Esophagus (tissue), 2 donors: ENCODE results near the gene GNA14. TPM values are rescaled to one million over a fixed set of nuclear protein-coding genes. Genes with fewer than 3 reads are reported as not detected.

Experiments used
- H3K27ac ChIP-seq, 2 donors: one replicate each; pipeline ENCODE4 v1.5.1; 2013; ENCODE audit warnings: low read depth in 2 of 2, mild to moderate bottlenecking in 2 of 2, inconsistent platforms in 1 of 2, low read length in 1 of 2, moderate library complexity in 1 of 2
- H3K27me3 ChIP-seq, 2 donors: one replicate each; pipeline ENCODE4 v1.6.1; 2013; ENCODE audit warnings: low read length in 2 of 2, control low read depth in 1 of 2, mild to moderate bottlenecking in 1 of 2; ENCODE audit not compliant: insufficient read depth in 2 of 2, control insufficient read depth in 1 of 2
- H3K36me3 ChIP-seq, 2 donors: one replicate each; pipeline ENCODE4 v1.6.1; 2013; ENCODE audit warnings: low read length in 1 of 2; ENCODE audit not compliant: control insufficient read depth in 2 of 2, insufficient read depth in 2 of 2
- H3K4me1 ChIP-seq, 2 donors: one replicate each; pipeline ENCODE4 v1.6.1; 2013; ENCODE audit warnings: low read length in 1 of 2; ENCODE audit not compliant: control insufficient read depth in 2 of 2, insufficient read depth in 2 of 2
- H3K4me3 ChIP-seq, 2 donors: one replicate each; pipeline ENCODE4 v1.5.1; 2013; ENCODE audit warnings: low read length in 2 of 2, mild to moderate bottlenecking in 2 of 2, low read depth in 1 of 2, moderate library complexity in 1 of 2
- H3K9me3 ChIP-seq, 2 donors: one replicate each; pipeline ENCODE4 v1.6.1; 2013; ENCODE audit warnings: mild to moderate bottlenecking in 2 of 2, low read depth in 1 of 2, low read length in 1 of 2, moderate library complexity in 1 of 2; ENCODE audit not compliant: control insufficient read depth in 2 of 2, insufficient read depth in 1 of 2
- WGBS, 2 donors: extraction: QIAGEN DNeasy Blood & Tissue Kit; methylation state at CpG; one replicate each; pipeline ENCODE4 v1.1.7; 2013; 5-methylcytosine and 5-hydroxymethylcytosine counted together
- polyA plus RNA-seq, 2 donors: library from polyadenylated mRNA; stranded (reverse); fragments of 200-250 nt; gene quantifications; one replicate each; pipeline ENCODE4 v1.2.3, GENCODE V29; 2013
- donor health status: healthy with polysubstance abuse.
- donor health status: Bipolar disorder and iron deficiency.

GNA14 gene
- polyA plus RNA-seq, 2 donors, result 0.94 to 1.9 TPM

DNA sequence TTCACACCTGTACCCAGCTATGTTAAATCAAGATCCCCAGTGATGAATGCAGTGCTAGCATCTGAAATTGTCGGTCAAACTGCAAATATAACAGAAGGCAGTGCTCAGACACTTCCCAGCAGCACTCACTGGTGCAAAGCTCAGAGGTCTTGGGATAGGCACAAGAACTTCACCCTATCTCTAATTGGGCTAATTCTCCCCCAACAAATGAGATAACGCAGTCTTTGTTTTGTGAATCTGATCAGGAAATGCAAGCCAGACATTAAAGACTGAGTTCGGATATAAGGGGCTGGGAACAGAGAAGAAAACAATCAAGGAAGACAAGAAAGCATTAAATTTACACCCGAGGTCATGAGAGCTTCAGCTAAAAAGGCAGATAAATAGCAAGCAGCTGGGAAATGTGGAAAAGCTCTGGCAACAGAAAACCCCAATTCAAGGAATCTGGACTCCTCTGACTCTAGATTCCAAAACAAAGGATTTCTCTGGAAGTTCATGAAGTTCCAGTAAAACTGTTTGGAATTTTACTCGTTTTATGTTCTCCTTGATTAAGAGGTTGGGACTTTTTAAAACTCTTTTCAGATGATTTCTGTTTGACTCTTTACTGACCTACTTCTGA lies 65.1 kb downstream of the GNA14 start:
- H3K4me1 ChIP-seq, result no peaks in the 10 kb centered on the region
- H3K27ac ChIP-seq, result no peak overlapping the region
- no peaks in the 10 kb centered on the region for H3K9me3 ChIP-seq
- H3K27me3 ChIP-seq, result no peaks in the 10 kb centered on the region
- H3K36me3 ChIP-seq, result no peaks in the 10 kb centered on the region
- WGBS, 2 donors, result 39 to 42% methylated on average over 5 of the region's 5 CpGs
- no peak overlapping the region for H3K4me3 ChIP-seq

DNA sequence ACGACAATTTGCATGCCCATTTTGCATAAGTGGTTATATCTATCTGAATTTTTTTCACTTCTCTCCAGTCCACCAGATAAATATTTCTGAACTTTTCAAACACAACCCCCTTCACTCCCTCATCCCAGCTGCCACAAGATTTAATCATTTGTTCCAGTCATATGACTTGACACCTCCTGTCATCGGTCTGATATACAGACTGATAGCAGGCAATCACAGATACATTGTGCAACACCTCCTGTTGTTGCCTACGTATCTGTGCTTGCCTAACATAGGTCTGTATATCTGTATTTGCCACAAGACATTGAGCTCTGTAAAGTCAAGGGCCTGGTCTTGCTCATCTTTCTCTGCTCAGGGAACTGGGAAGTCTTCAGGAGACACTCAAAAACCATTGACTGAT lies 65.6 kb downstream of the GNA14 start:
- 78 to 83% methylated on average over 3 of the region's 3 CpGs for whole genome bisulfite sequencing, 2 donors
- Histone ChIP-seq H3K36me3 (no peaks in the 10 kb centered on the region), H3K27ac (no peak overlapping the region)

DNA sequence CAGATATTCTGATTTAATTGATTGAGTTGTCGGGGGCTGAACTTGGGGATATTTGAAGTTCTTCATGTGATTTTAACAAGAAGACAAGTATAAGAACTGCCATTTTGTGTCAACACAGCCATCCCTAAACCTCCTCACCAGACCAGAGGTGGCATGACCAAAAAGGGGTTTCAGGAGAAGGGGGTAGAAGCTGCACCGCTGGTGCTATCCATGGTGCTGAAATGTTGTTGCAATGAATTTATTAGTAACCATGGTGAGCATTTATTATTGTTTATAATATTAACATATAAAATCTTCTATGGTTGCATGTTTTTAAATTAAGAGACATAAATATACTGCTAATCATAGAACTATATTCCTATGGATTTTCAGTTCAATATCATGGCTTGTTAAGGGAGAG lies 72.3 kb downstream of the GNA14 start:
- Histone ChIP-seq H3K4me3 (no peak overlapping the region), H3K27me3 (no peaks in the 10 kb centered on the region), H3K4me1 (no peaks in the 10 kb centered on the region), H3K9me3 (no peaks in the 10 kb centered on the region), H3K36me3 (no peaks in the 10 kb centered on the region), H3K27ac (no peak overlapping the region)
- 56 to 57% methylated on average over 2 of the region's 2 CpGs for WGBS, 2 donors

More for the DNA sequence above, 65.6 kb downstream of the GNA14 start:
- Histone ChIP-seq H3K9me3 (no peaks in the 10 kb centered on the region), H3K4me3 (no peak overlapping the region), H3K4me1 (no peaks in the 10 kb centered on the region), H3K27me3 (no peaks in the 10 kb centered on the region)

DNA sequence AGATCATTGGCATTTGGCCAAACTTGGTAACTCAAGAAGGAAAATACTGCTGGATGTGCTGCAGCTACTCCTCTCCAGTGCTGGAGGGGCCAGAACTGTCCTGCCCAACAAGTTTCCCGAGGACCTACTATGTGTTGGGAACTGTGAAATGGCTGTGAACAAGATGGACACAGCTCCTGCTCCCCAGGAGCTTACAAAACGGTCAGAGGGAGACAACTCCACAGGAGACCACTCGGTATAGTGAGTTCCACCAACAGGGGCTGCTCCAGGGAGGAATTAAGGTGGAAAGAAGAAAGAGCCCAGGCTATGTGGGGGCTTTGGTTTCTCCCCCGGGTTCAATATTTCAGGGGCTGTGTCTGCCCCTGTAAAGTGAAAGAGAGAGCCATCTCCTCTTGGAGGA lies 78.8 kb downstream of the GNA14 start:
- H3K4me3 ChIP-seq, result no peak overlapping the region
- H3K9me3 ChIP-seq, result no peaks in the 10 kb centered on the region
- H3K27ac ChIP-seq, result no peak overlapping the region
- H3K4me1 ChIP-seq, result no peaks in the 10 kb centered on the region
- 61 to 69% methylated on average over 4 of the region's 4 CpGs for WGBS, 2 donors
- H3K36me3 ChIP-seq, result no peaks in the 10 kb centered on the region
- H3K27me3 ChIP-seq, result no peaks in the 10 kb centered on the region

DNA sequence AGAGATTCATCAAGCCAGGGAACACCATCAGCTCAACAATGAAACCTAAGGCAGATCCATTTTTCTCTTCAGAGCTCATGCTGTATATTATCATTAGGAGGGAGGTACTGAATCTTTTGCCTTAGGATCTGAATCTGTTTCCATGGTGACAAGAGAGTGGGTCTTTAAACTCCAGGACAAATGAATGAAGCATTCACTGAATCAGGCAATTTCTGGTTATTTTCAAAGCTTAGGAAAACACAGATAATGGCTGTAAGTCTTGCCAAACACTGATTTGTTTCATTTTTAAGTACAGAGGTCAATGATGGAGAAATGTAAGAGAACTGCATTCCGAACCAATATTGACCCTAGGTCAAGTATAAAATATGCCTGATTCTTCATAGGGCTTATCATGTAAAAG lies 84.9 kb downstream of the GNA14 start:
- no peak overlapping the region for H3K4me3 ChIP-seq
- H3K27me3 ChIP-seq, result no peaks in the 10 kb centered on the region
- H3K4me1 ChIP-seq, result no peaks in the 10 kb centered on the region
- H3K27ac ChIP-seq, result no peak overlapping the region
- 38 to 46% methylated on average over 1 of the region's 1 CpG for WGBS, 2 donors
- H3K9me3 ChIP-seq, result no peaks in the 10 kb centered on the region
- no peaks in the 10 kb centered on the region for H3K36me3 ChIP-seq

DNA sequence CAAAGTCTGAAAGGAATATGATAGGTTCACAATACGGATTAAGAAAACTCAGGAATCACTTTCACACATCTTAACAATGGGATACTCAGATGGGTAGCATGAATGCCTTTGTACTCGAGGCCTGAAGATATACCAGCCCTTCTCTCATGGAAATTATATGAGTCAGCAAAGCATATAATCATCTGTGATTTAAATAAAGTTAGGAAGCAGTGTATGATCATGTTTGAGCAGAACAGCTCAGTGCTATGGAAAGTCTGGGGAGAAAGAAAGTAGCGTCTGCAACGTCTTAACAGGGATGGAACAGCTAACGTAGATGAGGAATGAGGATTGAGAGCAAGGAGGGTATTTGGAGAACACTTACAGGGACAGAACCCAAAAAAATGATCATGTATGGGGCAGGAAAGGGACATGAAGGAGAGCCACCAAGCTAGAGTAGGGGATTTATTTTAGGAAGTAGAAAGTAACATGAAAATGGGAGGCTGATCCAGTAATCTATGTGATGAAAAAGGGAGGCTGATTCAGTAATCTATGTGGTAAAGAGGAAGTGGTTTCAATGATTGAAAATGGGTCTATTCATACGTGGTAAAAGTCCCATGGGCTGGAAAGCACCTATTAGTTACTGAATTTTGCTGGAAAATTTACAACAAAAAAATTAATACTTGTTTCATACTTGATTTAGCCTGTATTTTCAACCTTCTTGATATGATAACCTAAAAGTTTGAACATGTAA lies 85.9 kb downstream of the GNA14 start:
- 73 to 75% methylated on average over 6 of the region's 6 CpGs for WGBS, 2 donors
- no peaks in the 10 kb centered on the region for H3K36me3 ChIP-seq
- H3K4me1 ChIP-seq, result no peaks in the 10 kb centered on the region
- H3K4me3 ChIP-seq, result no peak overlapping the region
- H3K9me3 ChIP-seq, result no peaks in the 10 kb centered on the region
- no peak overlapping the region for H3K27ac ChIP-seq
- H3K27me3 ChIP-seq, result no peaks in the 10 kb centered on the region

DNA sequence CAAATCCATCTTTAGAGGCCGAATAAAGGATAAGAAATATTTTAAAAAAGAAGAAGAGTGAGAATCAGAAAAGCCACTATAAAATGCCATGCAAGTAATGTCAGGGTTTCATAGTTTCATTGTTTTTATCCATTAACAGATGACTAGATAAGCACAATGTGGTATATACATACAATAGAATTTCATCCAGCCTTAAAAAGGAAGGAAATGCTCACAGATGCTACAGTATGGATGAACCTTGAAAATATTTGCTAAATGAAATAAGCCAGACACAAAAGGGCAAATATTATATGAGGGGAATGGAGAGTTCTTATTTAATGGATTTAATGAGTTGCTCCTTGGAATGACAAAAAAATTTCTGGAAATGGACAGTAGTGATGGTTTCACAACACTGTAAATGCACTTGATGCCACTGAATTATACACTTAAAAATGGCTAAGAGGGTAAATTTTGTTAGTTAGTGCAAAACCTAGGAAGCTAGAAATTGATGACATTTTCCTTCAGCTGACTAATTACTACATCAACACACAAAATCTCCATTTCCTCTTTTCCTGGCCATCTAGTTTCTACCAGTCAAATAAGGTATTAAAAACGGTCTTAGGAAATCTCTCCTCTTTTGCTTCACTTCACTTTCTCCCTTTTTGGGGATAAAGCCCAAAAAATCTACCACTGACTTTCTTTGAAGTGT lies 86.6 kb downstream of the GNA14 start:
- 68% methylated on average over 2 of the region's 2 CpGs for WGBS, 2 donors
- H3K36me3 ChIP-seq, result no peaks in the 10 kb centered on the region

DNA sequence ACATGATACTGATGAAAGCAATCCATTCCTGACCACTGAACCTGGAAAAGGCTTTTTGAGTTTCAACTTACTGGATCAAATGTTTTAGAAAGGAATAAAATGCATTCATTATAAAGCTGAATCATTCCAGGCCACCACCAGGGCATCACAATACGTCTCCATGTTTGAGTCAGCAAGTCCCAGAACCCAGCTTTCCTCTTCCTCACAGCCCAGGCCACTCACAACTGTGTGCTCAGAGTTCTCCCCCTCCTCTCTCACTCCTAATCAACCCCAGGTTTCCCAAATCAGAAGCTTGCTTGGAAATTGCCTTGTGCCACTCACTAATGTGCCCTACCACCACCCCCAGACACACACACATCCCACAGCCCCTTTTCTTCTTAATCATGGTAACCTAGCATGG lies 91.7 kb downstream of the GNA14 start:
- Histone ChIP-seq H3K4me3 (no peak overlapping the region), H3K4me1 (no peaks in the 10 kb centered on the region), H3K9me3 (no peaks in the 10 kb centered on the region), H3K36me3 (no peaks in the 10 kb centered on the region), H3K27me3 (no peaks in the 10 kb centered on the region), H3K27ac (no peak overlapping the region)
- 59 to 71% methylated on average over 1 of the region's 1 CpG for WGBS, 2 donors

More for the DNA sequence above, 86.6 kb downstream of the GNA14 start:
- Histone ChIP-seq H3K27ac (no peak overlapping the region), H3K4me1 (no peaks in the 10 kb centered on the region), H3K9me3 (no peaks in the 10 kb centered on the region), H3K4me3 (no peak overlapping the region), H3K27me3 (no peaks in the 10 kb centered on the region)

DNA sequence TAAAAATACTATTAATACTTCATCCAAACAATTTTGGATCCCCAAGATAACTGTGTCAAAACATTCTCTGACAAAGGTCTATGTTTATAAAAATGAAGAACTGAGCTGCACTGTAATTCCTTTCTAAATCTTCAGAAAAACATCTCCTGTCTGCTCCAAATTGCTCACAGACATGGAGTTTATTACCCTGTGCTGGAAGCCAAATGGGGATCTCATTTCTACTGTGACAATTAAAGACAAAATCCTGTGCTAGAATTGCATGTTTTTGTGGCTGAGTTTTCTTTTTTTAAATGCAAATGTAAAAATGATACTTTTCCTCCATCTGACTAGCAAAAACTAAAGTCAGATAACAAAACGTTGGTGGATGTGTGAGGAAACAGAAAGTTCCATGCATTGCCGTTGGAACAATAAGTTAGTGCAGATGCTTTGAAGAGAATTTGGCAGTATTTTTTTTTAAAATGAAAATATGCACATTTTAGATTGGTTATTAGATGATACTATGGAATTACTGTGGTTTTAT lies 93.5 kb downstream of the GNA14 start:
- Histone ChIP-seq H3K9me3 (no peaks in the 10 kb centered on the region), H3K36me3 (no peaks in the 10 kb centered on the region), H3K4me3 (no peak overlapping the region), H3K27me3 (no peaks in the 10 kb centered on the region), H3K4me1 (no peaks in the 10 kb centered on the region), H3K27ac (no peak overlapping the region)
- WGBS, 2 donors, result 42 to 43% methylated on average over 2 of the region's 2 CpGs
